Right lobe of liver (tissue), 6 donors: ENCODE measurements around the gene ZFPL1. TPM values are rescaled to one million over a fixed set of nuclear protein-coding genes. Genes with fewer than 3 reads are reported as not detected.

Experiments used
- ATAC-seq, 4 donors: fragments of 200-7000 bp; cut with Tn5 transposase; one replicate each; pipeline ENCODE4 v1.9.1; 2020; ENCODE audit warnings: mild to moderate bottlenecking in 4 of 4, moderate library complexity in 4 of 4
- DNase-seq, 3 donors: peaks; one replicate each; pipeline ENCODE4 v3.0.0-alpha.2; 2020
- H3K27ac ChIP-seq, 3 donors: fragments of 200-600 bp; one replicate each; pipeline ENCODE4 v1.8.0; 2022
- H3K27me3 ChIP-seq, 2 donors: fragments of 200-600 bp; one replicate each; pipeline ENCODE4 v1.8.0; 2022
- H3K36me3 ChIP-seq, 4 donors: fragments of 200-600 bp; sonication (generic) in 1 of 4; one replicate each; pipeline versions ENCODE4 v1.5.1 to v1.8.0; 2017 to 2022; ENCODE audit warnings: control low read depth in 1 of 4
- H3K4me1 ChIP-seq, 4 donors: fragments of 200-600 bp; sonication (generic) in 1 of 4; one replicate each; pipeline versions ENCODE4 v1.5.1 to v1.8.0; 2017 to 2022; ENCODE audit warnings: control low read depth in 1 of 4
- H3K4me3 ChIP-seq, 3 donors: fragments of 200-600 bp; one replicate each; pipeline ENCODE4 v1.8.0; 2022
- H3K9me3 ChIP-seq, 4 donors: fragments of 200-600 bp; sonication (generic) in 1 of 4; one replicate each; pipeline versions ENCODE4 v1.5.1 to v1.8.0; 2017 to 2022; ENCODE audit warnings: control low read depth in 1 of 4
- POLR2A ChIP-seq: fragments of 450-650 bp; IDR thresholded peaks from one replicate; pipeline ENCODE4 v1.6.1; 2017; ENCODE audit warnings: antibody characterized with exemption, mild to moderate bottlenecking
- WGBS: methylation state at CpG from one replicate; pipeline ENCODE4 v1.1.6; 2018; ENCODE audit warnings: low coverage, low lambda C conversion rate; ENCODE audit not compliant: insufficient coverage; ENCODE audit errors: missing lambda C conversion rate; 5-methylcytosine and 5-hydroxymethylcytosine counted together
- intact Hi-C, 2 donors: fragments of 100-400 bp; cut with DNase I; formaldehyde crosslinking; loops; one replicate each; pipeline versions ENCODE4 v1.11.2 to v1.14.1; 2022
- total RNA-seq, 6 experiments: library from RNA; depleted of rRNA in 2 of 6; stranded (reverse); fragments of >200 nt in 2 of 6; fragmentation: NEBNext Ultra II Directional in 3 of 6; extraction: Animal tissue kit (Norgen Biotek cat#: 25700) in 3 of 6; gene quantifications; one replicate each; pipeline versions ENCODE4 v1.1.0 to v1.2.4, GENCODE V29; 2016 to 2023
- TF ChIP-seq, protein P1 (sequence below), 4 donors: fragments of 200-600 bp in 3 of 4; fragments of 450-650 bp in 1 of 4; IDR thresholded peaks; one replicate each; pipeline versions ENCODE4 v1.5.1 to v1.8.0; 2016 to 2022; ENCODE audit warnings: antibody characterized with exemption in 4 of 4, mild to moderate bottlenecking in 2 of 4
- donor health status: DM: no; HTN: yes; CAD: no.
- donor health status: DM: no; HTN: no; CAD: no.
- donor health status: DM: no; HTN: no; CAD: no.
- donor health status: DM: no; HTN: yes; CAD: no.
- donor health status: DM: no; HTN: yes; CAD: no.

ZFPL1 gene
- total RNA-seq, 6 experiments from 2014 or later: 15.4 to 22.4 (median 18.0) TPM

DNA sequence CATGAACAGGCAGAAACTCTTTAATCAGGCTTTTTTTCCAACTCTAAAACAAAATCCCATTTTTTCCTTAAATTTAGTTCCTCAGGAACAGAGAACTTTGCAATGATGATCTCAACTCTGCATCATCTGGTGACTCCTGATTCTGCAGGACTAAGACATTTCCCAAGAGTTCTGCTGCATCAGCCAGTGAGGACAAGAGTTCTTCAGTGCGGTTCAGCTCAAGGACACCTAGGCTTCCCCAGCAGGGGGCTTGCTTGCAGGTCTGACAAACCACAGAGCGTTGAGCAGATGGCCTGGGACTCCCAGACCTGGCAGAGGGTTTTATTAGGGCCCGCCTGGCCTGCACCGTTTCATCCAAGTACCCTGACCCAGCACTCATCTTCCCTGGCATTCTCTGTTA, 6.6 kb upstream of the ZFPL1 start:
- intact Hi-C loops: no loop called here
- DNase-seq (no peak), ATAC-seq (no peak)
- no peaks in the 10 kb centered on the region for H3K9me3 ChIP-seq
- no peaks in the 10 kb centered on the region for H3K36me3 ChIP-seq
- no peak overlapping the region for H3K4me3 ChIP-seq
- H3K27me3 ChIP-seq: no peaks in the 10 kb centered on the region
- TF ChIP-seq POLR2A: no peak
- TF ChIP-seq, protein P1, sequence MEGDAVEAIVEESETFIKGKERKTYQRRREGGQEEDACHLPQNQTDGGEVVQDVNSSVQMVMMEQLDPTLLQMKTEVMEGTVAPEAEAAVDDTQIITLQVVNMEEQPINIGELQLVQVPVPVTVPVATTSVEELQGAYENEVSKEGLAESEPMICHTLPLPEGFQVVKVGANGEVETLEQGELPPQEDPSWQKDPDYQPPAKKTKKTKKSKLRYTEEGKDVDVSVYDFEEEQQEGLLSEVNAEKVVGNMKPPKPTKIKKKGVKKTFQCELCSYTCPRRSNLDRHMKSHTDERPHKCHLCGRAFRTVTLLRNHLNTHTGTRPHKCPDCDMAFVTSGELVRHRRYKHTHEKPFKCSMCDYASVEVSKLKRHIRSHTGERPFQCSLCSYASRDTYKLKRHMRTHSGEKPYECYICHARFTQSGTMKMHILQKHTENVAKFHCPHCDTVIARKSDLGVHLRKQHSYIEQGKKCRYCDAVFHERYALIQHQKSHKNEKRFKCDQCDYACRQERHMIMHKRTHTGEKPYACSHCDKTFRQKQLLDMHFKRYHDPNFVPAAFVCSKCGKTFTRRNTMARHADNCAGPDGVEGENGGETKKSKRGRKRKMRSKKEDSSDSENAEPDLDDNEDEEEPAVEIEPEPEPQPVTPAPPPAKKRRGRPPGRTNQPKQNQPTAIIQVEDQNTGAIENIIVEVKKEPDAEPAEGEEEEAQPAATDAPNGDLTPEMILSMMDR (IDR thresholded peaks at IDR 0.05): no peak
- no peaks in the 10 kb centered on the region for H3K4me1 ChIP-seq
- 40% methylated on average over 1 of the region's 4 CpGs for WGBS
- no peak overlapping the region for H3K27ac ChIP-seq

DNA sequence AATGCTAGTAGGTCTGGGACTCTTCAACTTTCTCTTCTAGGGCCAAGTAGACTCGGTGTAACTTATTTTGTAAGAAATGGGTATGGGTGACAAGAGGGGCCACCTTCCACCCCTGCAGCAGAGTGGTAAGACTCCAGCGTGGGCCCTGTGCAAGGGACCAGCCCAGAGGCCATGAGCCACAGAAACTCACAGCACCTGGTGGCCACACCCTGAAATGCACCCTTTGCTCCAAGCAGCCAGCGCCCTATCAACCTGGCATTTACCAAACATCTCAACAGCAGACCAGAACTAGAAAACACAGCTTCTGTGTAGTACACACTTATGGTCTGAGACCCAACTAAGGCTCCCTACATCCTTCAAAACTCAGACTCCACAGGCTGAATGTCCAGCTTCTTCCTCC, 5.9 kb upstream of the ZFPL1 start:
- no CpG with 5 or more reads among the region's 3 CpGs for WGBS

DNA sequence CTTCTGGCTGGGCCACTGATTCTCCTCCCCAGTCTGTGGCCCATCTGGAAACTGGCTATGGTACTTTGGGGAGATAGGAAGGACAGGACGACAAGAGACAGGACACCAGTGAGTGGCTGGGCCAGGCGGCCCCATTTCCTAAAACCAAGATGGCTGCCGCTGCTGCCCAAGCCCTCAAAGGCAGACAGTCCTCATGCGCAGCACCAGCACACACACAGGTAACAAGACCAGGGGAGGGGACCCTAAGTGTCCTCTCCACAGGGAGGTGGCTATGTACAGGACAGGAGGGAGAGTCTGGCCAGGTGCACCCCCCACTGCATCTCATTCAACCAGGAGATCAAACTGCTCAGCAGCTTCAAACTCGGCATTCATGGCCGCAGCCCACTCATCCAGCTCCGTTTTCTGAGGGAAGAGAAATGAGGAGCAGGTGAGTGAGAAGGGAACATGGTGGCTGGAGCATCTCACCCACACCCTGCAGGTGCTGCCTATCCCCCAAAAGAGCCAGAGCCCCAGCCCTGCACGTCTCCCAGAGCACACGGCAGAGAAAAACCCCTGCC, 5.2 kb upstream of the ZFPL1 start:
- Histone ChIP-seq H3K4me1 (peaks cover 0 to 6% (median 0%) of the 10 kb centered on the region in 4 donors), H3K9me3 (no peaks in the 10 kb centered on the region), H3K36me3 (no peaks in the 10 kb centered on the region), H3K27me3 (no peaks in the 10 kb centered on the region), H3K4me3 (no peak overlapping the region), H3K27ac (no peak overlapping the region)
- ATAC-seq (no peak), DNase-seq (no peak)
- 100% methylated on average over 2 of the region's 9 CpGs for WGBS
- TF ChIP-seq, protein P1 (IDR thresholded peaks at IDR 0.05): no peak
- TF ChIP-seq POLR2A: no peak
- intact Hi-C loops: no loop called here

More for the DNA sequence above, 5.9 kb upstream of the ZFPL1 start:
- peak; percentile 86 to 95 (median 92) for ATAC-seq
- DNase-seq: peak in 2 of 3 donors; percentile 58 to 70
- no peaks in the 10 kb centered on the region for H3K9me3 ChIP-seq
- intact Hi-C loops: no loop called here
- H3K36me3 ChIP-seq: no peaks in the 10 kb centered on the region
- H3K27me3 ChIP-seq: no peaks in the 10 kb centered on the region
- TF ChIP-seq POLR2A: no peak
- TF ChIP-seq, protein P1 (IDR thresholded peaks at IDR 0.05): peak; percentile 62 to 69 (median 66)
- H3K4me3 ChIP-seq: no peak overlapping the region
- H3K27ac ChIP-seq: no peak overlapping the region
- H3K4me1 ChIP-seq: no peaks in the 10 kb centered on the region

GRCh38 chr11:65083134-65083833, 738 bp upstream of the ZFPL1 start:
- no peak for TF ChIP-seq POLR2A
- TF ChIP-seq, protein P1 (IDR thresholded peaks at IDR 0.05): no peak
- no peaks in the 10 kb centered on the region for H3K27me3 ChIP-seq
- peaks cover 0 to 16% (median 4%) of the 10 kb centered on the region in 4 donors for H3K4me1 ChIP-seq
- H3K36me3 ChIP-seq: peaks cover 0 to 23% (median 7%) of the 10 kb centered on the region in 4 donors
- H3K9me3 ChIP-seq: no peaks in the 10 kb centered on the region
- H3K27ac ChIP-seq: no peak overlapping the region
- WGBS: 9% methylated on average over 7 of the region's 13 CpGs
- DNase-seq (no peak), ATAC-seq (no peak)
- intact Hi-C loops: no loop called here
- peak overlapping the region; percentile 69 to 80 (median 73) for H3K4me3 ChIP-seq
